DND-41 (cell line): ENCODE data around the gene ASXL1.

Experiments
- ATAC-seq: fragments of 200-7000 bp; cut with Tn5 transposase; 3 replicates; pipeline ENCODE4 v1.9.1; 2021; ENCODE audit warnings: low read depth; ENCODE audit not compliant: insufficient read depth
- DNase-seq: peaks from one replicate; pipeline ENCODE4 v3.0.0-alpha.2; 2020
- H2AFZ ChIP-seq: 2 replicates; pipeline ENCODE4 v1.6.0; 2012; ENCODE audit warnings: low read depth, low read length
- H3K27ac ChIP-seq: 2 replicates; pipeline ENCODE4 v1.5.1; 2012; ENCODE audit warnings: low read length, inconsistent platforms
- H3K27me3 ChIP-seq: fragments of 200-600 bp; sonication (generic); 2 replicates; pipeline ENCODE4 v1.6.0; 2012; ENCODE audit warnings: low read length, mild to moderate bottlenecking, inconsistent platforms; ENCODE audit not compliant: insufficient read depth, poor library complexity
- H3K36me3 ChIP-seq: 2 replicates; pipeline ENCODE4 v1.5.1; 2012; ENCODE audit warnings: low read length, inconsistent platforms; ENCODE audit not compliant: insufficient read depth
- H3K4me1 ChIP-seq: 2 replicates; pipeline ENCODE4 v1.5.1; 2012; ENCODE audit warnings: mild to moderate bottlenecking, low read length; ENCODE audit not compliant: insufficient read depth
- H3K4me2 ChIP-seq: 2 replicates; pipeline ENCODE4 v1.6.0; 2012; ENCODE audit warnings: mild to moderate bottlenecking, moderate library complexity, low read length, inconsistent platforms; ENCODE audit not compliant: insufficient read depth
- H3K4me3 ChIP-seq, 2 experiments: fragments of 200-600 bp in 1 of 2; shearing (Covaris generic) in 1 of 2; 2 replicates each; pipeline ENCODE4 v1.5.1; 2012 to 2016; ENCODE audit warnings: inconsistent platforms in 2 of 2, low read length in 2 of 2, mild to moderate bottlenecking in 2 of 2, low read depth in 1 of 2, moderate library complexity in 1 of 2
- H3K79me2 ChIP-seq: 2 replicates; pipeline ENCODE4 v1.6.0; 2012; ENCODE audit warnings: low read length, inconsistent platforms; ENCODE audit not compliant: insufficient read depth
- H3K9ac ChIP-seq: 2 replicates; pipeline ENCODE4 v1.6.0; 2012; ENCODE audit warnings: low read depth, mild to moderate bottlenecking, inconsistent platforms, low read length, moderate library complexity
- H3K9me3 ChIP-seq: 2 replicates; pipeline ENCODE4 v1.5.1; 2012; ENCODE audit warnings: low read length, moderate library complexity, mild to moderate bottlenecking, inconsistent platforms; ENCODE audit not compliant: insufficient read depth, severe bottlenecking
- H4K20me1 ChIP-seq: 2 replicates; pipeline ENCODE4 v1.6.0; 2012; ENCODE audit warnings: low read length; ENCODE audit not compliant: insufficient read depth
- EZH2 ChIP-seq: IDR thresholded peaks from 3 replicates; pipeline ENCODE4 v1.6.1; 2012; ENCODE audit warnings: borderline replicate concordance, low read depth, mild to moderate bottlenecking, moderate library complexity, low read length, inconsistent platforms; ENCODE audit not compliant: severe bottlenecking
- TF ChIP-seq, protein P1 (sequence below): IDR thresholded peaks from 2 replicates; pipeline ENCODE4 v1.5.1; 2012; ENCODE audit warnings: borderline replicate concordance, low read length, moderate library complexity, mild to moderate bottlenecking; ENCODE audit not compliant: poor library complexity, severe bottlenecking; ENCODE audit errors: extremely low read depth

ASXL1 gene

DNA sequence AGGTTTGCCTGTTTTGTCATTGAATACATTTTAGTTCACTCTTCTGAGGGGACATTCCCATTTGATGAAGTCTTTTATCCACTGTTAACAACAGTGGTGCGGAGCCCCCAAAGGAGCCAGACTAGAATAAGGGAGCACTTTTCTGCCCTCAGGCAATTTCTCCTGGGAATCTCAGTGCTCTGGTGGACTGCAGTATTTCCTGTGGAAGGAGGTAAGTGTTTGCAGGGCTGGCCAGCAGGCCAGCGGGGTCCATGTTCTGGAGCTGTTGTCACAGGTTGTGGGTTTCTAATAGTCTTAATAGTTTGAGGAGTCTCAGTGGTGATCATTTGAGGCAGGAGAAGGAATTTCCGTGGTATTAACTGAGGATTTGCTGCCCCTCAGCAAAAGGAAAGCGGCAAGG lies 83.5 kb downstream of the ASXL1 start:
- Histone ChIP-seq H3K4me1 (no peaks in the 10 kb centered on the region), H2AFZ (no peak overlapping the region)
- no peak for DNase-seq

DNA sequence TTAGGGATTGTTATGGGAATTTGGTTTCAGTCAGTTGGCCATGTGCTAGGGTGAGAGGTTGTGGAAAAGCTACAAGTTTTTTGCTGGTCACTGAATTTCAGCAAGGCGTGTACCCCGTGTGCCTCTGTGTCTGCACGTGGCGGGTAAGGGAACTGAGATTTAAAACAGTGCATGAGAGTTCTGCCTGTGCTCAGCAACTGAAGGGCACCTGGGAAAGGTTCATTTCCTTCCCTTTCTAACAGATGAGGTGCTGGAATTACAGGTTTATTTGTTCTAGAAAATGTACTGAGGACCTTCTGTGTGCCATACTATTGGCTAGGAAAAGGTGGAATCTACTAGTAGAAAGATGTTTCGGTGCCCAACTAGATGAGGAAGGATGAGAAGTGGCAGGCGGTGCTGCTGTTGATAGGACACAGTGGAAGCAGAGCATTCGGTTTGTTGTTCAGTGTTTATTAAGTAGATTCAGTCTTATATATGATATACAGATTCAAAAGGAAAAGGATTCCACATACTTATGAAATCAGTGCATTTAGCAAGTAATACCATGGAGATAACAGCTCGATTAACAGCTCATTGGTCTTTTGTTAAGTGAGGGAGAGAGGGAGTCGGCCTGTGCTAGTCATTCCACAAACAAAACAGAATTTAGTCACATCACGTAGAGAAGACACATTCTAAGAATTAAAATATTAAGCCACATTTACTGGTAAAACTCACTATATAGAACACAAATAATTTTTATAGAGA lies 84.7 kb downstream of the ASXL1 start:
- Histone ChIP-seq H2AFZ (no peak overlapping the region), H3K27me3 (no peaks in the 10 kb centered on the region), H3K36me3 (peaks cover 95% of the 10 kb centered on the region), H4K20me1 (peaks cover 46% of the 10 kb centered on the region), H3K27ac (0 out of 2 replicates have a peak overlapping the region, but pooled peaks have one; percentile 6), H3K4me2 (no peak overlapping the region), H3K9me3 (no peaks in the 10 kb centered on the region), H3K79me2 (peaks cover 4% of the 10 kb centered on the region; the same call in 1 of the 2 replicates), H3K9ac (no peak overlapping the region), H3K4me1 (no peaks in the 10 kb centered on the region), H3K4me3 (no peak overlapping the region)
- ATAC-seq (no peak), DNase-seq (no peak)
- TF ChIP-seq EZH2 = no peak
- TF ChIP-seq, protein P1, sequence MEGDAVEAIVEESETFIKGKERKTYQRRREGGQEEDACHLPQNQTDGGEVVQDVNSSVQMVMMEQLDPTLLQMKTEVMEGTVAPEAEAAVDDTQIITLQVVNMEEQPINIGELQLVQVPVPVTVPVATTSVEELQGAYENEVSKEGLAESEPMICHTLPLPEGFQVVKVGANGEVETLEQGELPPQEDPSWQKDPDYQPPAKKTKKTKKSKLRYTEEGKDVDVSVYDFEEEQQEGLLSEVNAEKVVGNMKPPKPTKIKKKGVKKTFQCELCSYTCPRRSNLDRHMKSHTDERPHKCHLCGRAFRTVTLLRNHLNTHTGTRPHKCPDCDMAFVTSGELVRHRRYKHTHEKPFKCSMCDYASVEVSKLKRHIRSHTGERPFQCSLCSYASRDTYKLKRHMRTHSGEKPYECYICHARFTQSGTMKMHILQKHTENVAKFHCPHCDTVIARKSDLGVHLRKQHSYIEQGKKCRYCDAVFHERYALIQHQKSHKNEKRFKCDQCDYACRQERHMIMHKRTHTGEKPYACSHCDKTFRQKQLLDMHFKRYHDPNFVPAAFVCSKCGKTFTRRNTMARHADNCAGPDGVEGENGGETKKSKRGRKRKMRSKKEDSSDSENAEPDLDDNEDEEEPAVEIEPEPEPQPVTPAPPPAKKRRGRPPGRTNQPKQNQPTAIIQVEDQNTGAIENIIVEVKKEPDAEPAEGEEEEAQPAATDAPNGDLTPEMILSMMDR = no peak

More for the DNA sequence above, 83.5 kb downstream of the ASXL1 start:
- H3K9me3 ChIP-seq = no peaks in the 10 kb centered on the region
- H3K4me2 ChIP-seq = no peak overlapping the region
- ATAC-seq = no peak
- peaks cover 95% of the 10 kb centered on the region for H3K36me3 ChIP-seq
- H3K27me3 ChIP-seq = no peaks in the 10 kb centered on the region
- no peak overlapping the region for H3K4me3 ChIP-seq
- H3K27ac ChIP-seq = no peak overlapping the region
- peaks cover 4% of the 10 kb centered on the region; the same call in 1 of the 2 replicates for H3K79me2 ChIP-seq
- H3K9ac ChIP-seq = no peak overlapping the region
- H4K20me1 ChIP-seq = peaks cover 54% of the 10 kb centered on the region
- TF ChIP-seq, protein P1 = no peak
- no peak for TF ChIP-seq EZH2

DNA sequence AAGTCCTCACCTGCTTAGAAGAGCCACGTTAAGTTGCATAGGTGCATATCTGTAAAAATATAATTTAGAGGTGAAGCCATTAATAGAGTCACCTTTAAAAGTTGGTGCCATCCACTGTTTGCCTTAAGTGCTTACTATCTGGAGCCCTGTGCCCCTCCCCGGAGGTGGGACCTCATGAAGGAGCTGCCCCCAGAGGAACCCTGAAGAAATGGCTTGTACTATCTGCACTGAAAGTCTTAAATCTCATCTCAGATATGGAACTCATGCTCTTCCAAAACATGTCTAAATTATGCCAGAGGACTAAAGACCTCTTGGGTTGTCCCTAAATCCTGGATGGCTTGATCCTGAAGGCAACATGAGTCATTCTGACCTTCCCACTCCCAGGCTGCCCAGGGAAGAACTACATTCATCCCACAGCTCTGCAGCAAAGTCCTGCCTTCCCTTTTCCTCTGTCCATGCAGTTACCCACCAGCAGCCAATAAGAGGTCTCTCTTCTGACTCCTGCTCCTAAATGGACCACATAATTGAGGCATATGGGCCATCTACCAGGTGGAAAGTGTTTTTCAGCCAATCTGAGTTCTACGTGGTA lies 85.3 kb downstream of the ASXL1 start:
- no peak for DNase-seq
- Histone ChIP-seq H3K4me2 (no peak overlapping the region), H3K27me3 (no peaks in the 10 kb centered on the region), H3K36me3 (peaks cover 95% of the 10 kb centered on the region), H3K4me1 (no peaks in the 10 kb centered on the region), H4K20me1 (peaks cover 48% of the 10 kb centered on the region), H3K27ac (peak overlapping the region; percentile 9; the same call in 1 of the 2 replicates), H3K9ac (no peak overlapping the region), H3K9me3 (no peaks in the 10 kb centered on the region), H2AFZ (no peak overlapping the region), H3K79me2 (peaks cover 4% of the 10 kb centered on the region; the same call in 1 of the 2 replicates), H3K4me3 (no peak overlapping the region)
- ATAC-seq = peak; percentile 29; the same call in 1 of the 3 replicates
- no peak for TF ChIP-seq EZH2
- TF ChIP-seq, protein P1 = no peak
